Glutamatergic neuron (in vitro differentiated cells): Measurements from ENCODE around the gene PATE2. TPM values are rescaled to one million over a fixed set of nuclear protein-coding genes. Genes with fewer than 3 reads are reported as not detected.

ENCODE experiments used
- DNase-seq: peaks from one replicate; pipeline ENCODE4 v3.0.0; 2022
- H3K27ac Mint-ChIP-seq: one replicate; pipeline ENCODE4 v1.8.0; 2020; ENCODE audit warnings: mild to moderate bottlenecking, mixed read lengths, inconsistent platforms; ENCODE audit not compliant: unreplicated experiment
- H3K27me3 Mint-ChIP-seq: one replicate; pipeline ENCODE4 v1.8.0; 2020; ENCODE audit warnings: mild to moderate bottlenecking, moderate library complexity, mixed read lengths, inconsistent platforms; ENCODE audit not compliant: unreplicated experiment
- H3K36me3 Mint-ChIP-seq: one replicate; pipeline ENCODE4 v1.8.0; 2020; ENCODE audit warnings: mild to moderate bottlenecking, mixed read lengths, inconsistent platforms; ENCODE audit not compliant: unreplicated experiment
- H3K4me1 Mint-ChIP-seq: one replicate; pipeline ENCODE4 v1.8.0; 2020; ENCODE audit warnings: mild to moderate bottlenecking, low read depth, mixed read lengths, inconsistent platforms; ENCODE audit not compliant: unreplicated experiment
- H3K4me3 Mint-ChIP-seq: one replicate; pipeline ENCODE4 v1.8.0; 2020; ENCODE audit warnings: mild to moderate bottlenecking, mixed read lengths, inconsistent platforms; ENCODE audit not compliant: unreplicated experiment
- H3K9me3 Mint-ChIP-seq: one replicate; pipeline ENCODE4 v1.8.0; 2020; ENCODE audit warnings: mild to moderate bottlenecking, moderate library complexity, mixed read lengths, inconsistent platforms; ENCODE audit not compliant: unreplicated experiment
- total RNA-seq: library from RNA; stranded (reverse); fragmentation: NEBNext Ultra II Directional; extraction: Animal tissue kit (Norgen Biotek cat#: 25700); gene quantifications from one replicate; pipeline ENCODE4 v1.2.1, GENCODE V29; 2021; ENCODE audit not compliant: unreplicated experiment
- TF ChIP-seq, protein P1 (sequence below): fragments of 200-600 bp; sonication (generic); IDR thresholded peaks from one replicate; pipeline ENCODE4 v1.5.0; 2021; ENCODE audit not compliant: partially characterized antibody, unreplicated experiment

Gene PATE2
- total RNA-seq, 1 donor from 2014 or later: not detected

DNA sequence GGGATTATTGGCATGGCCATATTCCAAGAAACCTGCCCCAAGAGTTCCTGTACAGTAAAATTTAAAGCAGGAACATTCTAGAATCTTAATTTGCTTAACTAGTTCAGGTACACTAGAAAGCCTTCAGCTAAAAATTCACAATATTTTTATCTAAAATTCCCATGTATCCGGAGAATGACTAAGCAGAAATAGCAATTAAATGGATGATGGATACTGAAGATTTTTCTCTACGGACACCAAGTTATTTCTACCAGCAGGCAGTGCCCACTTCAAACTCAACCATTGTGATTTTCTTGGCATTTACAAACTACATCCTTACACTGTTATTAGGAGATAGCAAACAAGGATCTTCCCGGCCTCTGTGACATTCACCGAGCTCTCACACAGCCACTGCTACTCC, 12.2 kb upstream of the PATE2 start:
- Mint-ChIP-seq H3K4me3 (no peak overlapping the region), H3K27ac (no peak overlapping the region), H3K9me3 (peaks cover 2% of the 10 kb centered on the region), H3K4me1 (no peaks in the 10 kb centered on the region), H3K27me3 (no peaks in the 10 kb centered on the region), H3K36me3 (no peaks in the 10 kb centered on the region)
- TF ChIP-seq, protein P1, sequence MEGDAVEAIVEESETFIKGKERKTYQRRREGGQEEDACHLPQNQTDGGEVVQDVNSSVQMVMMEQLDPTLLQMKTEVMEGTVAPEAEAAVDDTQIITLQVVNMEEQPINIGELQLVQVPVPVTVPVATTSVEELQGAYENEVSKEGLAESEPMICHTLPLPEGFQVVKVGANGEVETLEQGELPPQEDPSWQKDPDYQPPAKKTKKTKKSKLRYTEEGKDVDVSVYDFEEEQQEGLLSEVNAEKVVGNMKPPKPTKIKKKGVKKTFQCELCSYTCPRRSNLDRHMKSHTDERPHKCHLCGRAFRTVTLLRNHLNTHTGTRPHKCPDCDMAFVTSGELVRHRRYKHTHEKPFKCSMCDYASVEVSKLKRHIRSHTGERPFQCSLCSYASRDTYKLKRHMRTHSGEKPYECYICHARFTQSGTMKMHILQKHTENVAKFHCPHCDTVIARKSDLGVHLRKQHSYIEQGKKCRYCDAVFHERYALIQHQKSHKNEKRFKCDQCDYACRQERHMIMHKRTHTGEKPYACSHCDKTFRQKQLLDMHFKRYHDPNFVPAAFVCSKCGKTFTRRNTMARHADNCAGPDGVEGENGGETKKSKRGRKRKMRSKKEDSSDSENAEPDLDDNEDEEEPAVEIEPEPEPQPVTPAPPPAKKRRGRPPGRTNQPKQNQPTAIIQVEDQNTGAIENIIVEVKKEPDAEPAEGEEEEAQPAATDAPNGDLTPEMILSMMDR: no peak
- DNase-seq: no peak

DNA sequence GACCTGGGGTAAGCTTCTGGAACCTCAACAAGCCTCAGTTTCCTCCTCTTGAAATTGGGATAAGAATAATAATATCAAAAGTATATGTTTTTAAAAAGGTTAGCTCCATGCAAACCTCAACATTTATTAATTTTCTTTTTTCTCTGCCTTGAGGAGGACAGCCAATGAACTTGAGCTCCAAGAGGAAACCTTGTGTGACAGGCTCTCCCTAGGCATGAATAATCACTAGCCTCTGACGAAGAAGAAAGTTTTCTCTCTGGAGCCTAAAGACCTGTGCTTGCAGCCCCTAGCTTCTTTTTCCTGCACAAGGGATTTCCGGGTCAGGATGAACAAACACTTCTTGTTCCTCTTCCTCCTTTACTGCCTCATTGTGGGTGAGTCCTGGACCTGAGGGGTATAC, 9.2 kb upstream of the PATE2 start, which contains the start of gene PATE3:
TSS of gene PATE3 (plus strand) at position 301 of the 400 bp plus-strand sequence. CDS start at position 326, 25 bp downstream.
- DNase-seq: no peak
- H3K9me3 Mint-ChIP-seq: peaks cover 2% of the 10 kb centered on the region
- H3K4me3 Mint-ChIP-seq: no peak within 1 kb of the TSS
- no peak within 1 kb of the TSS for H3K27ac Mint-ChIP-seq
- TF ChIP-seq, protein P1: no peak
- no peaks in the 10 kb centered on the region for H3K4me1 Mint-ChIP-seq
- H3K27me3 Mint-ChIP-seq: peaks cover 2% of the 10 kb centered on the region
- no peaks in the 10 kb centered on the region for H3K36me3 Mint-ChIP-seq

DNA sequence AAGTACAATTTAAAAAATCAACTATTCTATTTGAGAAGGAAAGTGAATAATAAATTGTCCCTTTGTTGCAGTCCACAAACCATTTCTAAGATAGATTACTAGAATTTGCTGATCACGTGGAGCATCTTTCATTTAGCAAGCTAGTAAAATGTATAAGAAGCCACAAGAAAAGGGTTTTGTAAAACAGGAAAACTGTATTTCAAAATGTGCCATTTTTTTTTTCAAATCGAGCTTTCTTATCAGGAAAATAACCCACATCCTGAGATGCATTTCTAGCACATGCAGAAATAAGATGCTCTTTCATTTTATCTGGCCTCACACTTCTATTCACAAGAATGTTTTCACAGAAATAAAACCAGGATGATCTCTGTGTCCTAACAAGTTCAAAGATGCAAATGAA, 6.0 kb upstream of the PATE2 start:
- H3K4me1 Mint-ChIP-seq: no peaks in the 10 kb centered on the region
- TF ChIP-seq, protein P1: no peak
- no peak for DNase-seq
- H3K9me3 Mint-ChIP-seq: peaks cover 5% of the 10 kb centered on the region
- H3K36me3 Mint-ChIP-seq: no peaks in the 10 kb centered on the region
- no peak overlapping the region for H3K27ac Mint-ChIP-seq
- H3K27me3 Mint-ChIP-seq: peaks cover 4% of the 10 kb centered on the region
- no peak overlapping the region for H3K4me3 Mint-ChIP-seq

DNA sequence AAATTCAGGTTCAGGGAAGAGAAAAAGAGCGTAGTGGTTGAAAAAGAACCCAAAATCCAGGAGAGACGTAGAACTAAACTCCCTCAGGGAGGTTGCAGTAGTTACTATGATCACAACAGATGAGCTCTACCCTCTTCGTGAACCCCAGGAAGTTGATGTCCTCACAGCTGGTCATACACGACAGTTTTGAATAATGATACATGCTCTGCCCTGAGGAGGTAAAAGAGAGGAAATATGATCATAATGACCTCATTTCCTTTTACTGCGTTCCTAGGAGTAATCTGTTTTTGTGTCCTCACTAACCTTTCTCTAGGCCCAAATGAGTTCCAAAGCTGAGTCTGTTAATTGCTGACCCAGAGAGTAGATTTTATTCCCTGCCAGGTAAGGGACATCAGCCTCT, 1.3 kb downstream of the PATE2 start:
- H3K4me3 Mint-ChIP-seq: no peak overlapping the region
- TF ChIP-seq, protein P1: no peak
- no peak for DNase-seq
- H3K36me3 Mint-ChIP-seq: no peaks in the 10 kb centered on the region
- H3K27me3 Mint-ChIP-seq: peaks cover 4% of the 10 kb centered on the region
- peaks cover 5% of the 10 kb centered on the region for H3K9me3 Mint-ChIP-seq
- H3K27ac Mint-ChIP-seq: no peak overlapping the region
- H3K4me1 Mint-ChIP-seq: no peaks in the 10 kb centered on the region

DNA sequence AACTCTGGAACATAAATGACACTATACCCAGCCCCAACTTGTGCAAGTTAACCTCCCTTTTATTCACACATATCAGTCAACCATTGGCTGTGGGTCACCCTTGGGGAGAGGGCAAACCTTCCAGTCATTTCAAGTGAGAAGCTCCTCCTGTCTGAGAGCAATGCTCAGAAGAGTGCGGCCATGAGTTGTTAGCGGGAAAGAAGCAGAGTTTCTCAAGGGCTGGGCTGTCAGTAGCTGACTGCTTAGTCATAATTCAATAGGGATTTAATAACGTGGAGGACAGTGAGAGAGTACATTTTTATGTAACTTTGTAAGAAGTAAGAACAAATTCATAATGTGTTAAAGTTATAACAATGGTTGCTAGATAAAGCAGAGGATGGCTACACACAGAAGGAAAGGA, 5.1 kb downstream of the PATE2 start:
- peaks cover 2% of the 10 kb centered on the region for H3K27me3 Mint-ChIP-seq
- no peak overlapping the region for H3K4me3 Mint-ChIP-seq
- no peak overlapping the region for H3K27ac Mint-ChIP-seq
- TF ChIP-seq, protein P1: no peak
- no peaks in the 10 kb centered on the region for H3K9me3 Mint-ChIP-seq
- H3K36me3 Mint-ChIP-seq: no peaks in the 10 kb centered on the region
- no peaks in the 10 kb centered on the region for H3K4me1 Mint-ChIP-seq
- no peak for DNase-seq
